ENCODE results near the gene HOXC13.

GRCh38 chr12:53952871-53953734 is 14.5 kb downstream of the HOXC13 start:
- no peak for TF ChIP-seq SNIP1 (IDR thresholded peaks at IDR 0.05; ENCODE audit: low read depth)
- no peak for TF ChIP-seq POLR2A (conservative IDR thresholded peaks at IDR 0.05)
- TF ChIP-seq TAF1 (IDR thresholded peaks at IDR 0.05; ENCODE audit: control insufficient read depth, extremely low read depth, insufficient read depth, low read length, severe bottlenecking): no peak
- no peak for TF ChIP-seq NR2F6 (CRISPR knock-in tag; IDR thresholded peaks at IDR 0.05)
- no peak for TF ChIP-seq POLR2AphosphoS5 (IDR thresholded peaks at IDR 0.05; ENCODE audit: control insufficient read depth, insufficient read depth, low read depth, low read length)
- TF ChIP-seq EZH2 (IDR thresholded peaks at IDR 0.05; ENCODE audit: borderline replicate concordance, low read depth, low read length): no peak; the same call in 1 of the 2 replicates
- TF ChIP-seq MTA2 (IDR thresholded peaks at IDR 0.05; ENCODE audit: low read depth): no peak
- no peak for TF ChIP-seq ATF1 (CRISPR knock-in tag; IDR thresholded peaks at IDR 0.05)
- no peak for TF ChIP-seq ATF1 (tag; IDR thresholded peaks at IDR 0.05)
- no peak for TF ChIP-seq SP1 (CRISPR knock-in tag; IDR thresholded peaks at IDR 0.05)
- no peak for TF ChIP-seq HNRNPL (IDR thresholded peaks at IDR 0.05; ENCODE audit: low read depth, low read length)

All from K562 (cell line).